Stimulated activated CD4-positive, alpha-beta T cell treated with anti-CD3 and anti-CD28 coated beads, Interleukin-15, amount 100 ng/mL, for 1 hour (primary cell): ENCODE data around the gene FAAP20.

ENCODE experiments used
- DNase-seq, 2 donors: peaks; one replicate each; pipeline ENCODE4 v3.0.0-alpha.2; 2020; ENCODE audit warnings: low read depth in 1 of 2, low spot score in 1 of 2

The FAAP20 gene

DNA sequence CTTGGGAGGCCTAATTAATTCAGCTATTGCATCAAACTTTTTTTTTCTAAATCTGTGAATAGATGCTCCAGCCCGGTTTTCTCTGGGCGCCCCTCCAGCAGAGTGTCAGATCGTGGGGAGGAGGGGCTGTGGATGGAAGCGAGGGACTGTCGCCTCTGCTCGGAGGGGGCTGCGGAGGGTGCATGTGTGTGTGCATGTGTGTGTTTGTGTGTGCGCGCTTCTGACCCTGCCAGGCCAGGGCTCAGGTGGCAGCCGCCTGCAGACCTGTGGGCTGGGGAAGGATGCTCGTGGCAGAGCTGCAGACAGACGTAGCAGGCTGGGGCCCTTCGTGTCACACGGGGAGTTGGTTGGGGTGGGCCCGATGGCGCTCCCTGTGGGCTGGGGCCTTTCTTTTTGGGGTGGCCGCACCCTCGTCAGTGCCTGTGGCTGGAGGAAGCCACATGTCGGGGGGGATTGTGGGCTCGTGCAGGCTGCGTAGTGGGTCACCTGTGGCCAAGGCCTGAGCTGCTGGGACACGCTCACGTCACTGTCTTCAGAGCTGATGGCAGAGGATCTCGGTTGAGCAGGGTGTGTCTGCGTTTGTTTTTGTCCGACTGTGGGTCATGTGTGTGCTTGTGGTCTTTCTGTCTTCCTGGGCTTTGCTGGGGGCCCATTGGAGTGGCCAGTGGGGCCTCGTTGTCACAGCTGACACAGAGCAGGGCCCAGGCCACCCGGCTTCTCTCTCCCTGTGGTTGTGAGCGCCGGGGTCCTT, 36.4 kb upstream of the FAAP20 start:
- DNase-seq: no peak

- DNase-seq: no peak
Measured at GRCh38 chr1:2229911-2230731, 35.5 kb upstream of the FAAP20 start.

- peak in 1 of 2 donors; percentile 36 for DNase-seq
Measured at GRCh38 chr1:2229037-2229864, 34.7 kb upstream of the FAAP20 start.

DNA sequence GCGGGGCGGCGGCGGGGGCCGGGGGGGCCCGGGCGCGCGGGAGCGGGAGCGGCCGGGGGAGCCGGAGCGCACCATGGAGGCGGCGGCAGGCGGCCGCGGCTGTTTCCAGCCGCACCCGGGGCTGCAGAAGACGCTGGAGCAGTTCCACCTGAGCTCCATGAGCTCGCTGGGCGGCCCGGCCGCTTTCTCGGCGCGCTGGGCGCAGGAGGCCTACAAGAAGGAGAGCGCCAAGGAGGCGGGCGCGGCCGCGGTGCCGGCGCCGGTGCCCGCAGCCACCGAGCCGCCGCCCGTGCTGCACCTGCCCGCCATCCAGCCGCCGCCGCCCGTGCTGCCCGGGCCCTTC, 34.1 kb upstream of the FAAP20 start:
- no peak for DNase-seq

DNA sequence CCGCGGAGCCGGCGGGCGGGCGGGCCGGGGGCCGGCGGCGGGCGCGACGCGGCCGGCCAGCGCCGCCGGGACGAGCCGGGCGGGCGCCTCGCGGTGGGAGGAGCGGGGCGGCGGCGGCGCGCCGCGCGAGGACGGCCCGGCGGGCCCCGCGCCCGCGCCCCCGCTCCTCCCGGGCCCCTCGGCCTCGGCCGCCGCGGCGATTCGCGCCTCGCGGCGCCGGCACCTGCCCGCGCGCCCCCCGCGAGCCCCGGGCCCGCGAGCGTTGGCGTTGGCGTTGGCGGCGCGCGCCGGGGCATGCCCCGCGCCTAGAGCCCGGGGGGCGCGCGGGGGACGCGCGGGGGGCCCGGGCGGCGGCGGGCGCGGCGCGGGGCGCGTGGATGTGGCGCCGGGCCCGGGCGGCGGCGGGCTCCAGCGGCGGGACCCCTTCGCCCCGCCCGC, 33.6 kb upstream of the FAAP20 start, which contains the start of gene SKI:
Gene SKI, plus strand, starts transcription at position 163 of the 438 bp plus-strand sequence. CDS start 448 bp downstream, outside the sequence.
- DNase-seq: no peak

DNA sequence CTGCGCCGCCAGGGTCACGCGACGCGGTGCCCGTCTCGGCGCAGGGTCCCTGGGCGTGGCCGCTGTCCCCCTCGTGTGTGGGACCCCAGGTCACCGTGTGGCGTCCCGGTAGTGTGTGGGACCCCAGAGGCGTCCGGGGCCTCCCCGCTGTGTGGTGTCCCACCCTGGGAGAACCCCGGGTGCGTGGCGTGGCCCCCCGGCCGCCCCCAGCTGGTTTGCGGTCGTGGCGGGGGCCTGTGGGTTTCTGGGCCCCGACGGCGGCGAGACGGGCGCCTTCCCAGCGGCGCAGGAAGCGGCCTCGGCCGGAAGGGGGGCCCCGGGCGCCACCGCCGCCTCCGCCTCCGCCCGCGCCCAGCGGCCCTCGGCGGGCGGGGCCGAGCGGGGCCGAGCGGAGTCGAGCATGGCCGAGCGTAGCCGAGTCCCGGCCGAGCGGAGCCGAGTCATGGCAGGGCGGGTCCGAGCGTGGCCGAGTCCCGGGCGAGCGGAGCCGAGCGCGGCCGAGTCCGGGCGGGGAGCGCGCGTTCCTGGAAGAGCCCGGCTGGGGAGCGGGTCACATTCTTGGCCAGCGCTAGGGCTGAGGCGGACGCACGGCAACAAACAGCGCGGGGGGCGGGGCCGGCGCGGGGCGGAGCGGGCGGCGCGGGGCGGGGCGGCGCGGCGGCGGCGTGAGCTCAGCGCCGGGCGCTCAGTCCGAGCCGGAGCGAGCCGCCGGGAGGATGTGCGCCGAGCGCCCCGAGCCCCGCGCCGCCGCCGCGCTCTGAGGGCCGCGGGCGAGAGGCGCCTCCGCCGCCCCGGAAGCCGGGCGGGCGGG, 33.0 kb upstream of the FAAP20 start:
- peak; percentile 93 to 94 for DNase-seq

- DNase-seq: no peak
Measured at GRCh38 chr1:2226525-2227345, 32.2 kb upstream of the FAAP20 start.

GRCh38 chr1:2224631-2225428, 30.3 kb upstream of the FAAP20 start:
- no peak for DNase-seq

DNA sequence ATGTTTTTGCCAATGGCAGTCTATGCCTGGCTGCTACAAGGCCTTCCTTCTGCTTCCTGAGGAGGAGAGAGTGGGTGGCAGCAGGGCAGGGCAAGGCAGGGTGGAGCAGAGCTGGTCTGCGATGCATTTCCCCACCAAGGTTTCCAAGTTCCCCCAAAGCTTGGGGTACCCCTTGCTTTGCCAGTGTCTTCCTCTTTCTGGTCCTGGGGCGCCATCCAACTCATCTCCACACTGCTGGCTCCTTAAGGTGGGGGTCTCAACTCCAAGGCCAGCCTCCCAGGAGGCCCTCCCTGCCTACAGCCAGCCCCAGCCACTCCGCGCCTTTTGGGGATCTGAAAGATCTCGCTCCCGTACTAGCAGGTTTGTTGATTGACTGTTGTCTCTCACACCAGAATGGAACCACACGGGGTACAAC, 29.6 kb upstream of the FAAP20 start:
- no peak for DNase-seq

DNA sequence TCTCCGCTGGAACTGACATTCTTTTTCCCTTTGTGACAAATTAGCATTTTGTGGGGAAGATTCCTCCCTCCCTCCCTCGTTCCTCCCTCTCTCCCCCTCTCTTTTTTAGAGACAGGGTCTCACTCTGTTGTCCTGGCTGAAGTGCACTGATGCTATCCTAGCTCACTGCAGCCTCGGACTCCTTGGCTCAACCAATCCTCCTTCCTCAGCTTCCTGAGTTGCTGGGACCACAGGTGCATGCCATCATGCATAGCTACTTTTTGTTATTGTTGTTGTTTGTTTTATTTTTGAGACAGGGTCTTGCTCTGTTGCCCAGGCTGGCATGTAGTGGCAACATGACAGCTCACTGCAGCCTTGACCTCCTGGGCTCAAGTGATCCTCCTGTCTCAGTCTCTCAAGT, 26.7 kb upstream of the FAAP20 start:
- DNase-seq: no peak

DNA sequence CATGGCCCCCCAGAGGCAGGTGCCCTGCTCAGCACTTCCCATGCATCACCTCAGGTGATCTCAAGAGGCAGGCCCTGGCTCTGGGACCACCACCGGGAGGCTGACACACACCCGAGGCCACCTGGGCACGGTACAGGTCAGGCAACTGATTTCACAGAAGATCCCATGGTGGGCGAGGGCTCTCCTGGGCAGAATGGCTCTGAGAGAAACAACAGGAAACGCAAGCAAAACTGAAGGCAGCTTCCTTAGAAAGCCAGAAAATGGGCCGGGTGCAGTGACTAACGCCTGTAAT, 22.1 kb upstream of the FAAP20 start:
- no peak for DNase-seq

DNA sequence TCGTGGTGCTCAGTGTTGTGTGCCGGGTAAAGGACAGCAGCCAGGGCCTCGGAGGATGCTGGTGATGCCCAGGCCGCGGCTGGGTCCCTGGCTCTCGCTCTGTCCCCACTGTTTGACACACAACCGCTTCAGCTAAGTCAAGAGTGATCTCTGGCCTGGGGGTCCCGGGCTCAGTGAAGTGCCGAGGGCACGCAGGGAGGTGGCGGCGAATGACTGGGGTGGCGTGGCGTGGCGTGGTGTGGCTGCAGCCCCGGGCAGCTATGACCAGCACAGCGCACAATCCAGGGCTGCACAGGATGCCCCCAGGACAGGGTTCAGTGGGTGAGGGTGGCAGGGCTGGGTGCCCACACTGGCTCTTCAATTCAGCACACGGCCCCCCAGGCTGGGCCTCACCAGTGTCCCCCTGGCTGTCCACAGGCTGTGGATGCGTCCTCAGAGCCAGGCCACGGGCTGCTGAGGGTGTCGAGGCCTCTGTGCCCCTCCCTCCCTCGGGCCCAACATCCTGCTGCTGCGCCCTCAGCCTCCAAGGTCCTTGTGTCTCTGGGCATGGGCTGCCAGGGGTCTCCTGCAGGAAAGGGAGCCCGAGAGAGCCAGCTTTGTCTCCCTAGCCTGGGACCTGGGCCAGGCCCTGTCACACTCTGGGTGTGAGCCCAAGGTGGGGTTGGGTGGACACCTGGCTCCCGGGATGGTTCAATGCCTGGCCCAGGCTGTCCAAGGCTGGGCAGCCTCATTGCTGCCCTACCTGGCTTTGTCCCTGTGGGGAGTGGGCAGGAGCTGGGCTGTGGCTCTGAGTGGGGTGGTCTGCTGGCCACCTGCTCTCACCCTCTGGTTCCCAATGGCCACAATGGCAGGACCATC, 21.6 kb upstream of the FAAP20 start:
- DNase-seq: no peak

- DNase-seq: no peak
Measured at GRCh38 chr1:2215329-2215728, 20.8 kb upstream of the FAAP20 start.

DNA sequence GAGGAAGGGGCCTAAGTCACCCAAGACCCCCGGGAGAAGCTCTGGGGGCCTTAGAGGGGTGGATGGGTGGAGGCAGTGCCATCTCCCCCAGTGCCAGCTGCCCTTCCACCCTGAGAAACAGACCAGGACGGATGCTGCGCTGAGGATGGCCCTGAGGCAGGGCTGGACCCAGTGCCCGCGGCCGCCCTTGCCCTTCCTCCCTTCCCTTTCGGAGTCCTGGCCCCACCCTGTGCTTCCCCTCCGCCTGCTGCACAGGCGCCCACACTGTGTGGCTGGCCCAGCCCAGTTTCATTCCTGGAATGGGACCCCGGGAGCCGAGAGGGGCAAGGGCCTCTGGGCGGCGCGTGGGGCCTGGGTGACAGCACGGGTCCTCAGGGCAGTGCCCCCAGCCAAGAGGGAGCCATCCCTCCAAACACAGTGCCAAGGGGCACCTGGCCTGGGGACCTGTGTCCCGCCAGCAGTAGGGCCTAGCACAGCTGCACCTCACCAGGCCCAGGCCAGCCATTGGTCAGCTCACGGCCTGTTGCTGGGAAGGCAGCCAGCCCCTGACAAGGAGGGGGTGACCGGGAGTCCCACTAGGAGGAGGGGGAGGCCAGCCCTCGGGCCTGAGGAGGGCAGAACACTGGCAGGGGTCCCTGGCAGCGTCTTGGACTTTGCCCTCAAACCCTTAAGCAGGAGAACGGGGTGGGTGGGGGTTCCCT, 20.1 kb upstream of the FAAP20 start:
- DNase-seq: no peak

DNA sequence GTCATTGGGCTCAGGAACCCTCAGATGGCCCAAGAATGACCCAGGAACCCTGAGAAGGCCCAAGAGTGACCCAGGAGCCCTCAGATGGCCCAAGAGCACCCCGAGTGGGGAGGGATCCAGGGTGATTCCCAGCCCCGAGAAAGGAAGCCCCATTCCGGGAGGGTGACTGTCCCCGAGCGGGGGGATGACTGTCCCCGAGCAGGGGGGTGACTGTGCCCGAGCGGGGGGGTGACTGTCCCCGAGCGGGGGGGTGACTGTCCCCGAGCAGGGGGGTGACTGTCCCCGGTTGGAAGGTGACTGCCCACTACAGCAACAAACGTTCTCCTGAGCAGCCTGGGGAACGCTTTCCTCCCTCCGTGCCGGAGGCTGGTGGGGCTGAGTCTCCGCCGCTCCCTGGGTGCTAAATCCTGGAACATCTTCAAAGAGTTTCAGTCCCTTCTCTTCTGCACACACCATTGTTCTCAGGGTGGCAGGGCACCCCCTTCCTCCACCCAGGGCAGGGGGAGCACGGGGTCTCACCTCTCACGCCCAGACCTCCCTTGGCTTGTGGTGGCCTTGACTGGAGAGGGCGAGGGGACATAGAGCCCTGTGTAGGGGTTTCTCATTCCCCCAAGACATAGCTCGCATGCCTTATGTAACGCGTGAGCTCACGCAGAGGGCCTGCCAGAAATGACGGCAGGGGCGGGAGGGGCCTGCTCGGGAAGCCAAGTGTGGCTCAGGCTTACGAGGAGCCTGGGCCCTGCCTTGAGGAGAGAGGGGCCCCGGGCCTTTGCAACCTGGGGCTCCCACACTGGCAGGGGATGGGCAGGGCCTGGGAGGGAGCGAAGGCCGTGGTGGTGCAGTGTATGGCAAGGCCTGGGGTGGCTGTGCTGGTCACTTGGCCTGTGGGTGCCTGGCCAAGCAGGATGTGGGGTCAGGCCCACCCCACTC, 19.3 kb upstream of the FAAP20 start:
- DNase-seq: no peak
